Measurements from ENCODE around the gene ZNF407. TPM values are rescaled to one million over a fixed set of nuclear protein-coding genes. Genes with fewer than 3 reads are reported as not detected.

ZNF407 gene
- total RNA-seq, 1 experiment from 2014 or later: 7.6 TPM

GRCh38 chr18:74651327-74652128 is 53.9 kb downstream of the ZNF407 start:
- Histone ChIP-seq H3K79me2 (ENCODE audit: insufficient read depth, low read length) (no peaks in the 10 kb centered on the region), H3K4me2 (ENCODE audit: low read length) (no peak overlapping the region), H4K20me1 (ENCODE audit: insufficient read depth) (no peaks in the 10 kb centered on the region), H3K36me3 (ENCODE audit: control insufficient read depth in 1 of 2, insufficient read depth in 2 of 2, low read length in 2 of 2) (no peaks in the 10 kb centered on the region), H3K27ac (ENCODE audit: low read depth, low read length) (no peak overlapping the region), H3K9me2 (ENCODE audit: insufficient read depth) (no peaks in the 10 kb centered on the region), H2AFZ (ENCODE audit: low read depth, low read length, poor library complexity, severe bottlenecking) (no peak overlapping the region), H3K4me1 (ENCODE audit: control insufficient read depth in 1 of 2, insufficient read depth in 2 of 2, low read length in 2 of 2) (no peaks in the 10 kb centered on the region), H3K27me3 (ENCODE audit: insufficient read depth, low read length) (no peaks in the 10 kb centered on the region), H3K9me3 (ENCODE audit: control insufficient read depth in 1 of 2, insufficient read depth in 1 of 2, low read depth in 1 of 2, low read length in 2 of 2) (no peaks in the 10 kb centered on the region), H3K9ac (ENCODE audit: low read length) (no peak overlapping the region), H3K4me3 (replicated peaks in 1 of 2; ENCODE audit: low read depth in 1 of 2, low read length in 2 of 2) (no peak overlapping the region)
- TF ChIP-seq YY1 (IDR thresholded peaks at IDR 0.05; ENCODE audit: extremely low read depth, insufficient replicate concordance, low read depth, low read length) (no peak), ZNF274 (IDR thresholded peaks at IDR 0.05; ENCODE audit: low read depth, low read length) (no peak), EGR1 (IDR thresholded peaks at IDR 0.05; ENCODE audit: low read depth) (no peak), CEBPB (IDR thresholded peaks at IDR 0.05; ENCODE audit: low read depth) (no peak), REST (IDR thresholded peaks at IDR 0.05; ENCODE audit: low read depth) (no peak), JUND (IDR thresholded peaks at IDR 0.05) (no peak), SRF (IDR thresholded peaks at IDR 0.05; ENCODE audit: low read depth) (no peak), FOSL1 (IDR thresholded peaks at IDR 0.05; ENCODE audit: low read depth) (no peak), ELF1 (IDR thresholded peaks at IDR 0.05; ENCODE audit: borderline replicate concordance, low read depth) (no peak), SIN3A (IDR thresholded peaks at IDR 0.05; ENCODE audit: low read depth) (no peak), ATF3 (IDR thresholded peaks at IDR 0.05) (no peak), RAD21 (IDR thresholded peaks at IDR 0.05; ENCODE audit: low read depth) (no peak), EZH2phosphoT487 (IDR thresholded peaks at IDR 0.05; ENCODE audit: borderline replicate concordance) (no peak), POLR2AphosphoS5 (IDR thresholded peaks at IDR 0.05; ENCODE audit: low read depth, low read length) (no peak)
- POLR2A ChIA-PET: no interaction called here
- DNase-seq (ENCODE audit: low read depth, low spot score): no peak
- intact Hi-C loops (cut with micrococcal nuclease): loop anchor here (1.0 to 10.0 kb wide), 8 partner anchors 243 to 1698 kb away; no protein-coding TSS in a partner anchor
- ATAC-seq: no peak
- no TSS peak for BruUV-seq (replicated peaks)
- RAD21 ChIA-PET (ENCODE audit: low non-redundant PET in 1 of 2, low total read pairs in 2 of 2, uncharacterized antibody in 2 of 2, unreplicated experiment in 2 of 2): no interaction called here
- CTCF ChIA-PET: interaction anchor here (1.8 to 2.1 kb wide), 2 partner anchors 1076 to 1602 kb away, joined by 6 read pairs; no protein-coding TSS in a partner anchor
